AG04449 (cell line): Measurements from ENCODE around the gene PORCN.
A peak's percentile ranks its signal among the peaks of the same experiment; 100 is the strongest.
"Not testable (repeated sequence)": the region's sequence is repeated elsewhere in the genome, so short reads cannot be mapped to it uniquely, and the experiment has no call there.

Source experiments
- CTCF ChIA-PET: fragments of 350-600 bp; formaldehyde crosslinking; extraction: SDS; loops from one replicate; lab custom pipeline; 2021; ENCODE audit warnings: antibody characterized with exemption; lab: Yijun Ruan, JAX
- POLR2A ChIA-PET: fragments of 400-600, 350-600 bp; formaldehyde crosslinking; extraction: SDS; loops from one replicate; lab custom pipeline; 2020; ENCODE audit warnings: antibody characterized with exemption, inconsistent platforms; lab: Yijun Ruan, JAX
- DNase-seq: peaks from one replicate; pipeline ENCODE4 v3.0.0-alpha.2; 2010; ENCODE audit warnings: low read depth, low spot score
- H3K4me3 ChIP-seq: 2 replicates; pipeline ENCODE4 v1.5.1; 2011; ENCODE audit warnings: low read depth, mild to moderate bottlenecking, control low read depth, low read length
- TF ChIP-seq, protein P1 (sequence below): IDR thresholded peaks from one replicate; pipeline ENCODE4 v1.5.1; 2011; ENCODE audit warnings: mild to moderate bottlenecking, moderate library complexity, low read length, control low read depth, inconsistent platforms; ENCODE audit not compliant: insufficient read depth; ENCODE audit errors: missing control alignments

PORCN gene

DNA sequence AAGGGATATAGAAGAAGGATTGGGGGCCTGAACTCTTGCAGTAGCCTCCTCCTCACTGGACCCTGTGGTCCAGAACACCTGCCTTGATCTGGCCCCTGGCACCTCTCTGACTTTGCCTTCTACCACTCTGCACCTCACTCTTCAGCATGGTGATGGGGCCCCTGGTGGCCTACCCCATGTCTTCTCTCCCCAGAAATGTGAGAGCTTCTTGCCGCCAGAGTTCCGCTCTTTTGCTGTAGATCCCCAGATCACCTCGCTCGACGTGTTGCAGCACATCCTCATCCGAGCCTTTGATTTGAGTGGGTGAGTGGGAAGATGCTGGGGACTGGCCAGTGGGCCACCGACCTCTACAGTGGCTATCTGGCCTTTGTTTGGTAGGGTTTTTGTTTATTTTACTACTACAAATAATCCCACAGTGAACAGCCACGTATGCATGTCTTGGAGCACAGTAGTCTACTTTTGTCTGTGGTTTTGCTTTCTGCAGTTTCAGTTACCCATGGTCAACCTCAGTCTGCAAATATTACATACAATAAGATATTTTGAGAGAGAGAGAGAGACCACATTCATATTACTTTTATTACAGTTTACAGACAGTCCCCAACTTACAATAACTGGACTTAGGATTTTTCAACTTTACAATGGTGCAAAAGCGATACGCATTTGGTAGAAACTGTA, 32.5 kb downstream of the PORCN start:
- DNase-seq, result no peak
- no peak overlapping the region for H3K4me3 ChIP-seq
- CTCF ChIA-PET, result no interaction called here

DNA sequence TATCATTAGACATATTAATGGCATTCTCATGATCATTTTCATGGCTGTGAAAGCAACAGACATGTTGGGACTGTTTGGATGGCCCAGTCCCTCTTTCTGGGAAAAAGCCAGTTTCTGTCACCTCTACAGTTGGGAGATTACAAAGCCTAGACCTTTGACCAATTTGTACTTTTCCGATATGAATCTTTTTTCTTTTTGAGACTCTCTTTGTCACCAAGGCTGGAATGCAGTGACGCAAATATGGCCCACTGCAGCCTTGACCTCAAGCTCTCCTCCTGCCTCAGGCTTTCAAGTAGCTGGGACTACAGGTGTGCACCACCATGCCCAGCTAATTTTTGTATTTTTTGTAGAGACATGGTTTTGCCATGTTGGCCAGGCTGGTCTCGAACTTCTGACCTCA, 40.1 kb downstream of the PORCN start:
- no peak for DNase-seq
- ChIA-PET CTCF (interaction anchor here (1.4 to 1.7 kb wide), 2 partner anchors 9 to 466 kb away, joined by 3 to 6 read pairs; partner anchors contain the start of gene TBC1D25), POLR2A (no interaction called here)
- no peak overlapping the region for H3K4me3 ChIP-seq
- TF ChIP-seq, protein P1, sequence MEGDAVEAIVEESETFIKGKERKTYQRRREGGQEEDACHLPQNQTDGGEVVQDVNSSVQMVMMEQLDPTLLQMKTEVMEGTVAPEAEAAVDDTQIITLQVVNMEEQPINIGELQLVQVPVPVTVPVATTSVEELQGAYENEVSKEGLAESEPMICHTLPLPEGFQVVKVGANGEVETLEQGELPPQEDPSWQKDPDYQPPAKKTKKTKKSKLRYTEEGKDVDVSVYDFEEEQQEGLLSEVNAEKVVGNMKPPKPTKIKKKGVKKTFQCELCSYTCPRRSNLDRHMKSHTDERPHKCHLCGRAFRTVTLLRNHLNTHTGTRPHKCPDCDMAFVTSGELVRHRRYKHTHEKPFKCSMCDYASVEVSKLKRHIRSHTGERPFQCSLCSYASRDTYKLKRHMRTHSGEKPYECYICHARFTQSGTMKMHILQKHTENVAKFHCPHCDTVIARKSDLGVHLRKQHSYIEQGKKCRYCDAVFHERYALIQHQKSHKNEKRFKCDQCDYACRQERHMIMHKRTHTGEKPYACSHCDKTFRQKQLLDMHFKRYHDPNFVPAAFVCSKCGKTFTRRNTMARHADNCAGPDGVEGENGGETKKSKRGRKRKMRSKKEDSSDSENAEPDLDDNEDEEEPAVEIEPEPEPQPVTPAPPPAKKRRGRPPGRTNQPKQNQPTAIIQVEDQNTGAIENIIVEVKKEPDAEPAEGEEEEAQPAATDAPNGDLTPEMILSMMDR, result no peak

More for the DNA sequence above, 32.5 kb downstream of the PORCN start:
- POLR2A ChIA-PET, result no interaction called here
- TF ChIP-seq, protein P1, result no peak

DNA sequence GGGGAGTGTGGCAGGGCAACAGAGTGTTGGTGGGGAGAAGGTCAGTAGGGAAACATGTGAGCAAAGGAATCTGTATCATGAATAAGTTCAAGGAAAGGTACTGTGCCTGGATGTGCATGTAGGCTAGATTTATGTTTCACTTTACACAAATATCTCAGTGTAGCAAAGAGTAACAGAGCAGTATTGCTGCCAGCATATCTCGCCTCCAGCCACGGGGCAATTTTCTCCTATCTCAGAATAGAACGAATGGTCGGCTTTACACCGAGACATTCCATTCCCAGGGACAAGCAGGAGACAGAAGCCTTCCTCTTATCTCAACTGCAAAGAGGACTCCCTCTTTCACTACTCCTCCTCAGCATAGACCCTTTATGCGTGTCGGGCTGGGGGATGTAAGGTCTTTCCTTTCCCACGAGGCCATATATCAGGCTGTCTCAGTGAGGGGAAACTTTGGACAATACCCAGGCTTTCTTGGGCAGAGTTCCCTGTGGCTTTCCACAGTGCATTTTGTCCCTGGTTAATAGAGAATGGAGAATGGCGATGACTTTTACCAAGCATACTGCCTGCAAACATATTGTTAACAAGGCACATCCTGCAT, 47.0 kb downstream of the PORCN start:
- DNase-seq, POLR2A ChIA-PET, CTCF ChIA-PET: not testable (repeated sequence)

DNA sequence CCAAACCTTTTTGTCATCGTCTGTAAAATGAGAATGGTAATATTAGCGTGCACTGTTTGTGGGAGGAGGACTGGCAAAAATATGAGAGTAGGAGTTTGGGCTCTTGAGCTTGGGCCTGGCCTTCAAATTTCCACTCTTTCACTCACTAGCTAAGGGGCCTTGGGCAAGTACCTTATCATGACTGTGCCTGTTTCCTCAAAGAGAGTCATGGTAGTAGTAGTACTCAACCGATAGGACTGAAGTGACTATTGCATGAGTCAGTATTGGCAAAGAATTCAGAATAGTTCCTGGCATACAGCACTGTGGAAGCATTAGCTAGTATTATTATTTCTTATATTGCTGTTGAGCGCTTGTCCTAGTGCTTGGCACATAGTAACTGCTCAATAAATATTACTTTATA, 49.5 kb downstream of the PORCN start:
- ChIA-PET POLR2A (interaction anchor here (0.7 to 1.5 kb wide), 2 partner anchors 16 to 26 kb away, joined by 3 to 4 read pairs; partner anchors contain the start of gene RBM3), CTCF (interaction anchor here (1.5 kb wide), 1 partner anchor 476 kb away, joined by 4 read pairs; no protein-coding TSS in a partner anchor)
- no peak overlapping the region for H3K4me3 ChIP-seq
- peak; percentile 47 for DNase-seq
- TF ChIP-seq, protein P1, result no peak

More for the DNA sequence above, 47.0 kb downstream of the PORCN start:
- not testable (repeated sequence) for H3K4me3 ChIP-seq

DNA sequence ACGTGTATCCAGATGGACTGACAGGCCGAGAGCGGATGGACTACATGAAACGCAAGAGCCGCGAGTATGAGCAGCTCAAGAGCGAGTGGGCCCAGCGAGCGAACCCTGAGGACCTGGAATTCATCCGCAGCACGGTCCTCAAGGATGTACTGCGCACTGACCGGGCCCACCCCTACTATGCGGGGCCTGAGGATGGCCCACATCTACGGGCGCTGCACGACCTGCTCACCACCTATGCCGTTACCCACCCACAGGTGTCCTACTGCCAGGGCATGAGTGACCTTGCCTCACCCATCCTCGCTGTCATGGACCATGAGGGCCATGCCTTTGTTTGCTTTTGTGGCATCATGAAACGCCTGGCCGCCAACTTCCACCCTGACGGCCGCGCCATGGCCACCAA, 50.8 kb downstream of the PORCN start:
- TF ChIP-seq, protein P1, result no peak
- H3K4me3 ChIP-seq, result no peak overlapping the region
- POLR2A ChIA-PET, result no interaction called here
- CTCF ChIA-PET, result no interaction called here
- no peak for DNase-seq

DNA sequence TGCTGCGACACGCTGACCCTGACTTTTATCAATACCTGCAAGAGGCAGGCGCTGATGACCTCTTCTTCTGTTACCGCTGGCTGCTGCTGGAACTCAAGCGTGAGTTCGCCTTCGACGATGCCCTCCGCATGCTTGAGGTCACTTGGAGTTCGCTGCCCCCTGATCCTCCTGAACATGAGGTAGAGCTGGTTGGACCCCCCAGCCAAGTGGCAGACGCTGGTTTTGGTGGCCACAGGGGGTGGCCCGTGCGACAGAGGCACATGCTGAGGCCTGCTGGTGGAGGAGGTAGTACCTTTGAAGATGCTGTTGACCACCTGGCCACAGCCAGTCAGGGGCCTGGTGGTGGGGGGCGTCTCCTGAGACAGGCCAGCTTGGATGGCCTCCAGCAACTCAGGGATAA, 51.3 kb downstream of the PORCN start:
- POLR2A ChIA-PET, result no interaction called here
- CTCF ChIA-PET, result no interaction called here
- DNase-seq, result no peak
- TF ChIP-seq, protein P1, result no peak
- no peak overlapping the region for H3K4me3 ChIP-seq

DNA sequence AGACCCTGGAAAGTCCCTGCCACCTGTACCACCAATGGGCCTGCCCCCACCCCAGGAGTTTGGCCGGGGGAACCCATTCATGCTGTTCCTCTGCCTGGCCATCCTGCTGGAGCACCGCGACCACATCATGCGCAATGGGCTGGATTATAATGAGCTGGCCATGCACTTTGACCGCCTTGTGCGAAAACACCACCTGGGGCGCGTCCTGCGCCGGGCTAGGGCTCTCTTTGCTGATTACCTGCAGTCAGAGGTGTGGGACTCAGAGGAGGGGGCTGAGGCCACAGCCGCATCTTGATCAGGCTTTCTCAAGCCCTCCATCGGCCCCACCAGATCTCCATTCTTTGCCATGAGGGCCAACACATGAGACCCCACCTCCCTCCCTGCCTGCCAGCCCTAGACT, 51.9 kb downstream of the PORCN start:
- ChIA-PET POLR2A (no interaction called here), CTCF (no interaction called here)
- TF ChIP-seq, protein P1, result no peak
- no peak overlapping the region for H3K4me3 ChIP-seq
- DNase-seq, result no peak
